Ovary (tissue), 3 donors: ENCODE data around the gene GPS1.

ENCODE experiments used
- CTCF ChIP-seq, 3 donors: fragments of 450-650 bp in 2 of 3; fragments of 200-600 bp in 1 of 3; IDR thresholded peaks; one replicate each; pipeline versions ENCODE4 v1.5.1 to v1.8.0; 2016 to 2022; ENCODE audit warnings: antibody characterized with exemption in 3 of 3, mild to moderate bottlenecking in 1 of 3
- POLR2A ChIP-seq: fragments of 450-650 bp; IDR thresholded peaks from one replicate; pipeline ENCODE4 v1.6.1; 2017; ENCODE audit warnings: antibody characterized with exemption, mild to moderate bottlenecking, moderate library complexity
- donor health status: DM: no; HTN: no; CAD: no.

GRCh38 chr17:82036634-82037091, 15.0 kb upstream of the GPS1 start:
- TF ChIP-seq CTCF (IDR thresholded peaks at IDR 0.05) (no peak), POLR2A (no peak)
